ENCODE measurements around the gene TSPAN8.
"Not testable (repeated sequence)": the region's sequence is repeated elsewhere in the genome, so short reads cannot be mapped to it uniquely, and the experiment has no call there.

The TSPAN8 gene

GRCh38 chr12:71157601-71158233 lies at the start of gene TSPAN8:
TSS of gene TSPAN8 (minus strand) at chr12:71157999. CDS start at chr12:71157678, 321 bp downstream.
- peak; percentile 47 for DNase-seq

GRCh38 chr12:71201136-71201679 lies 43.4 kb upstream of the TSPAN8 start:
- DNase-seq, result peak; percentile 71

GRCh38 chr12:71200706-71201105 lies 42.9 kb upstream of the TSPAN8 start:
- no peak for DNase-seq

- DNase-seq, result no peak
These were observed 39.7 kb upstream of the TSPAN8 start for GRCh38 chr12:71197460-71197859.

- DNase-seq, result peak; percentile 60
These were observed 37.6 kb upstream of the TSPAN8 start for GRCh38 chr12:71195338-71195896.

- DNase-seq, result no peak
These were observed 36.9 kb upstream of the TSPAN8 start for GRCh38 chr12:71194657-71195056.

GRCh38 chr12:71193041-71193440 lies 35.2 kb upstream of the TSPAN8 start:
- DNase-seq, result no peak

GRCh38 chr12:71191509-71192196 lies 33.9 kb upstream of the TSPAN8 start:
- no peak for DNase-seq

GRCh38 chr12:71190822-71191221 lies 33.0 kb upstream of the TSPAN8 start:
- DNase-seq, result no peak

- no peak for DNase-seq
These were observed 29.6 kb upstream of the TSPAN8 start for GRCh38 chr12:71187379-71187778.

GRCh38 chr12:71186571-71187288 lies 28.9 kb upstream of the TSPAN8 start:
- no peak for DNase-seq

GRCh38 chr12:71183846-71184245 lies 26.0 kb upstream of the TSPAN8 start:
- DNase-seq, result no peak

- DNase-seq, result no peak
These were observed 25.2 kb upstream of the TSPAN8 start for GRCh38 chr12:71183018-71183417.

GRCh38 chr12:71178162-71178561 lies 20.4 kb upstream of the TSPAN8 start:
- no peak for DNase-seq

- no peak for DNase-seq
These were observed 17.0 kb upstream of the TSPAN8 start for GRCh38 chr12:71174825-71175224.

- DNase-seq, result no peak
These were observed 16.3 kb upstream of the TSPAN8 start for GRCh38 chr12:71174146-71174545.

GRCh38 chr12:71170456-71170855 lies 12.7 kb upstream of the TSPAN8 start:
- DNase-seq, result no peak

GRCh38 chr12:71169286-71169685 lies 11.5 kb upstream of the TSPAN8 start:
- DNase-seq, result no peak

- no peak for DNase-seq
These were observed 9.2 kb upstream of the TSPAN8 start for GRCh38 chr12:71166862-71167496.

- DNase-seq, result no peak
These were observed 8.5 kb upstream of the TSPAN8 start for GRCh38 chr12:71166280-71166679.

- DNase-seq, result not testable (repeated sequence)
These were observed 8.0 kb upstream of the TSPAN8 start for GRCh38 chr12:71165780-71166179.

- no peak for DNase-seq
These were observed 6.9 kb upstream of the TSPAN8 start for GRCh38 chr12:71164568-71165197.

Data from NCI-H146 (cell line).